Measurements from ENCODE around the gene CIDEC. TPM values are rescaled to one million over a fixed set of nuclear protein-coding genes. Genes with fewer than 3 reads are reported as not detected.
"Not testable (repeated sequence)": the region's sequence is repeated elsewhere in the genome, so short reads cannot be mapped to it uniquely, and the experiment has no call there.

The CIDEC gene
- total and polyA plus RNA-seq, 9 of the 15 experiments (the other 6 are each of a cell fraction or from before 2014, with no cell fraction given), result not detected

- H3K27ac ChIP-seq (ENCODE audit: extremely low read depth, low read depth, low read length); FAIRE-seq; H3K79me2 ChIP-seq (ENCODE audit: control insufficient read depth, insufficient read depth, low read length); H3K9me1 ChIP-seq (ENCODE audit: control insufficient read depth, insufficient read depth, low read length); H2AFZ ChIP-seq (ENCODE audit: low read depth, low read length); H3K9me3 ChIP-seq (replicated peaks; ENCODE audit: control insufficient read depth, insufficient read depth, low read depth, low read length); H4K20me1 ChIP-seq (replicated peaks; ENCODE audit: control insufficient read depth, insufficient read depth, low read length); intact Hi-C loops (cut with micrococcal nuclease); BruUV-seq (replicated peaks); H3K4me2 ChIP-seq (ENCODE audit: insufficient read depth, low read length); DNase-seq (ENCODE audit: extremely low read depth in 1 of 4, low spot score in 3 of 4); H3K4me3 ChIP-seq; H3K9ac ChIP-seq (ENCODE audit: insufficient read depth in 1 of 2, low read depth in 2 of 2, low read length in 2 of 2); in situ Hi-C loops (cut with MboI); H3K36me3 ChIP-seq (ENCODE audit: control insufficient read depth, insufficient read depth, low read length); H3K27me3 ChIP-seq (ENCODE audit: control insufficient read depth in 2 of 2, insufficient read depth in 2 of 2, low read length in 2 of 2); CTCF ChIA-PET (ENCODE audit: low intra/inter-chr PET ratio); ATAC-seq: not testable (repeated sequence)
- 72% methylated on average over 6 of the region's 6 CpGs for WGBS (ENCODE audit: insufficient coverage, low coverage, missing lambda C conversion rate)
- peak; percentile 48; the same call in 1 of the 2 replicates for TF ChIP-seq BCOR (IDR thresholded peaks at IDR 0.05)
- POLR2A ChIA-PET, result interaction anchor here (3.9 to 4.0 kb wide), 2 partner anchors 10 to 11 kb away, joined by 28 to 33 read pairs; partner anchors contain the start of gene JAGN1
- H3K4me1 ChIP-seq (replicated peaks in 1 of 2; ENCODE audit: control insufficient read depth in 2 of 2, insufficient read depth in 2 of 2, low read length in 2 of 2), result peaks cover 42 to 48% of the 10 kb centered on the region in 2 experiments
Measured at GRCh38 chr3:9900965-9901415, 20.9 kb upstream of the CIDEC start.

DNA sequence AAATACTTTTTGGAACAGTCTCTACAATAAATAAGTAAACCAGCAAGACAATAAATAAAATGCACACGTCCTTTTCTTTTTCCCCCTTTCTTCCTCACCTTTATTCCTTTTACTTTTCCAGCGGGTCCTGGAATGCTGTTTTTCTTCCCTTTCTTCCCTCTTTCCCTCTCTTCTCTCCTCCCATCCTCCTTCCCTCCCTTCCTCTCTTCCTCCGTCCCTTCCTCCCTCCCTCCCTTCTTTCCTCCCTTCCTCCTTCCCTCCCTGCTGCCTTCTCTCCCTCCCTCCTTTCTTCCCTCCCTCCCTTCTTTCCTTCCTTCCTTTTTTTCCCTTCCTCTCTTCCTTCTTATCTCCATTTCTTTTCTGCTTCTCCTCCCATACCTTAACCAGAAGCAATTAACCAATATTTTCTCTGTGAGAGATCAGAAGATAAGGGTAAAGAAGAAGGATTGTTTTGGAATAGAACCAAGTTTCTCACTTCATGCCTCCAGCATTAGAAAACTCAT lies 19.3 kb upstream of the CIDEC start:
- no peak overlapping the region for H3K27ac ChIP-seq (ENCODE audit: extremely low read depth, low read depth, low read length)
- POLR2A ChIA-PET, result interaction anchor here (1.0 kb wide), 1 partner anchor 13 kb away, joined by 3 read pairs; no protein-coding TSS in a partner anchor
- no peak for TF ChIP-seq CBX5 (IDR thresholded peaks at IDR 0.05; ENCODE audit: borderline replicate concordance, low read depth)
- peak; percentile 34; the same call in 1 of the 2 replicates for TF ChIP-seq MYBL2 (IDR thresholded peaks at IDR 0.05; ENCODE audit: low read depth)
- no peak for TF ChIP-seq MYBL2 (CRISPR knock-in tag; IDR thresholded peaks at IDR 0.05; ENCODE audit: borderline replicate concordance)
- no peak for TF ChIP-seq ZNF717 (CRISPR knock-in tag; IDR thresholded peaks at IDR 0.05)
- TF ChIP-seq, protein P1, sequence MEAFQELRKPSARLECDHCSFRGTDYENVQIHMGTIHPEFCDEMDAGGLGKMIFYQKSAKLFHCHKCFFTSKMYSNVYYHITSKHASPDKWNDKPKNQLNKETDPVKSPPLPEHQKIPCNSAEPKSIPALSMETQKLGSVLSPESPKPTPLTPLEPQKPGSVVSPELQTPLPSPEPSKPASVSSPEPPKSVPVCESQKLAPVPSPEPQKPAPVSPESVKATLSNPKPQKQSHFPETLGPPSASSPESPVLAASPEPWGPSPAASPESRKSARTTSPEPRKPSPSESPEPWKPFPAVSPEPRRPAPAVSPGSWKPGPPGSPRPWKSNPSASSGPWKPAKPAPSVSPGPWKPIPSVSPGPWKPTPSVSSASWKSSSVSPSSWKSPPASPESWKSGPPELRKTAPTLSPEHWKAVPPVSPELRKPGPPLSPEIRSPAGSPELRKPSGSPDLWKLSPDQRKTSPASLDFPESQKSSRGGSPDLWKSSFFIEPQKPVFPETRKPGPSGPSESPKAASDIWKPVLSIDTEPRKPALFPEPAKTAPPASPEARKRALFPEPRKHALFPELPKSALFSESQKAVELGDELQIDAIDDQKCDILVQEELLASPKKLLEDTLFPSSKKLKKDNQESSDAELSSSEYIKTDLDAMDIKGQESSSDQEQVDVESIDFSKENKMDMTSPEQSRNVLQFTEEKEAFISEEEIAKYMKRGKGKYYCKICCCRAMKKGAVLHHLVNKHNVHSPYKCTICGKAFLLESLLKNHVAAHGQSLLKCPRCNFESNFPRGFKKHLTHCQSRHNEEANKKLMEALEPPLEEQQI (IDR thresholded peaks at IDR 0.05), result no peak
- no peak for TF ChIP-seq ESRRA (IDR thresholded peaks at IDR 0.05; ENCODE audit: borderline replicate concordance, low read depth)
- TF ChIP-seq, protein P2, sequence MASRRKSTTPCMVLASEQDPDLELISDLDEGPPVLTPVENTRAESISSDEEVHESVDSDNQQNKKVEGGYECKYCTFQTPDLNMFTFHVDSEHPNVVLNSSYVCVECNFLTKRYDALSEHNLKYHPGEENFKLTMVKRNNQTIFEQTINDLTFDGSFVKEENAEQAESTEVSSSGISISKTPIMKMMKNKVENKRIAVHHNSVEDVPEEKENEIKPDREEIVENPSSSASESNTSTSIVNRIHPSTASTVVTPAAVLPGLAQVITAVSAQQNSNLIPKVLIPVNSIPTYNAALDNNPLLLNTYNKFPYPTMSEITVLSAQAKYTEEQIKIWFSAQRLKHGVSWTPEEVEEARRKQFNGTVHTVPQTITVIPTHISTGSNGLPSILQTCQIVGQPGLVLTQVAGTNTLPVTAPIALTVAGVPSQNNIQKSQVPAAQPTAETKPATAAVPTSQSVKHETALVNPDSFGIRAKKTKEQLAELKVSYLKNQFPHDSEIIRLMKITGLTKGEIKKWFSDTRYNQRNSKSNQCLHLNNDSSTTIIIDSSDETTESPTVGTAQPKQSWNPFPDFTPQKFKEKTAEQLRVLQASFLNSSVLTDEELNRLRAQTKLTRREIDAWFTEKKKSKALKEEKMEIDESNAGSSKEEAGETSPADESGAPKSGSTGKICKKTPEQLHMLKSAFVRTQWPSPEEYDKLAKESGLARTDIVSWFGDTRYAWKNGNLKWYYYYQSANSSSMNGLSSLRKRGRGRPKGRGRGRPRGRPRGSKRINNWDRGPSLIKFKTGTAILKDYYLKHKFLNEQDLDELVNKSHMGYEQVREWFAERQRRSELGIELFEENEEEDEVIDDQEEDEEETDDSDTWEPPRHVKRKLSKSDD (conservative IDR thresholded peaks at IDR 0.05; ENCODE audit: low read length), result no peak
- TF ChIP-seq POLR2H (tag; IDR thresholded peaks at IDR 0.05; ENCODE audit: low read depth), result no peak

More for the DNA sequence above, 19.3 kb upstream of the CIDEC start:
- in situ Hi-C loops (cut with MboI) (no loop called here), intact Hi-C loops (cut with micrococcal nuclease) (no loop called here)
- Histone ChIP-seq H3K9me3 (replicated peaks; ENCODE audit: control insufficient read depth, insufficient read depth, low read depth, low read length) (no peaks in the 10 kb centered on the region), H3K9me1 (ENCODE audit: control insufficient read depth, insufficient read depth, low read length) (no peaks in the 10 kb centered on the region), H3K4me1 (replicated peaks in 1 of 2; ENCODE audit: control insufficient read depth in 2 of 2, insufficient read depth in 2 of 2, low read length in 2 of 2) (peaks cover 38 to 48% of the 10 kb centered on the region in 2 experiments), H3K36me3 (ENCODE audit: control insufficient read depth, insufficient read depth, low read length) (peaks cover 5% of the 10 kb centered on the region), H4K20me1 (replicated peaks; ENCODE audit: control insufficient read depth, insufficient read depth, low read length) (no peaks in the 10 kb centered on the region), H3K4me2 (ENCODE audit: insufficient read depth, low read length) (no peak overlapping the region), H3K4me3 (no peak overlapping the region), H2AFZ (ENCODE audit: low read depth, low read length) (no peak overlapping the region), H3K9ac (ENCODE audit: insufficient read depth in 1 of 2, low read depth in 2 of 2, low read length in 2 of 2) (no peak overlapping the region), H3K79me2 (ENCODE audit: control insufficient read depth, insufficient read depth, low read length) (no peaks in the 10 kb centered on the region; the same call in 2 of the 3 replicates), H3K27me3 (ENCODE audit: control insufficient read depth in 2 of 2, insufficient read depth in 2 of 2, low read length in 2 of 2) (no peaks in the 10 kb centered on the region)
- CTCF ChIA-PET (ENCODE audit: low intra/inter-chr PET ratio), result no interaction called here
- no peak for ATAC-seq
- BruUV-seq (replicated peaks), result no TSS peak
- no peak for FAIRE-seq
- no peak for DNase-seq (ENCODE audit: extremely low read depth in 1 of 4, low spot score in 3 of 4)
- 46% methylated on average over 2 of the region's 3 CpGs for WGBS (ENCODE audit: insufficient coverage, low coverage, missing lambda C conversion rate)
